Neural cell (in vitro differentiated cells): ENCODE data around the gene MRNIP. TPM values are rescaled to one million over a fixed set of nuclear protein-coding genes. Genes with fewer than 3 reads are reported as not detected.

Experiments used
- H2AFZ ChIP-seq: fragments of 200-600, 300-800 bp; sonication (generic), shearing (Covaris generic); 2 replicates; pipeline ENCODE4 v1.6.0; 2014; ENCODE audit warnings: low read depth, mild to moderate bottlenecking, antibody characterized with exemption, low read length, moderate library complexity
- H3F3A ChIP-seq: fragments of 200-600 bp; shearing (Covaris generic); 2 replicates; pipeline ENCODE4 v1.6.1; 2016; ENCODE audit warnings: mild to moderate bottlenecking, moderate library complexity, mixed read lengths, antibody characterized with exemption, low read length; ENCODE audit not compliant: insufficient read depth, poor library complexity, severe bottlenecking
- H3K27ac ChIP-seq: fragments of 200-600, 300-800 bp; sonication (generic), shearing (Covaris generic); 2 replicates; pipeline ENCODE4 v1.5.1; 2014; ENCODE audit warnings: mild to moderate bottlenecking, low read length, moderate library complexity
- H3K27me3 ChIP-seq: fragments of 300-800, 200-600 bp; sonication (generic), shearing (Covaris generic); 2 replicates; pipeline ENCODE4 v1.6.0; 2014; ENCODE audit warnings: mild to moderate bottlenecking, low read depth, low read length, moderate library complexity; ENCODE audit not compliant: insufficient read depth
- H3K36me3 ChIP-seq: fragments of 300-800, 200-600 bp; sonication (generic), shearing (Covaris generic); 2 replicates; pipeline ENCODE4 v1.5.1; 2014; ENCODE audit warnings: mild to moderate bottlenecking, antibody characterized with exemption, low read length, moderate library complexity; ENCODE audit not compliant: insufficient read depth
- H3K4me2 ChIP-seq: fragments of 300-800, 200-600 bp; sonication (generic), shearing (Covaris generic); 2 replicates; pipeline ENCODE4 v1.6.0; 2014; ENCODE audit warnings: mild to moderate bottlenecking, low read length
- H3K4me3 ChIP-seq: fragments of 300-800, 200-600 bp; sonication (generic), shearing (Covaris generic); 2 replicates; pipeline ENCODE4 v1.5.1; 2014; ENCODE audit warnings: mild to moderate bottlenecking, low read length, moderate library complexity
- H3K79me2 ChIP-seq: fragments of 200-600 bp; shearing (Covaris generic); replicated peaks from 2 replicates; pipeline ENCODE4 v1.6.0; 2014; ENCODE audit warnings: mild to moderate bottlenecking, low read length, moderate library complexity; ENCODE audit not compliant: insufficient read depth
- H3K9ac ChIP-seq: fragments of 300-800, 200-600 bp; sonication (generic), shearing (Covaris generic); 2 replicates; pipeline ENCODE4 v1.6.1; 2016; ENCODE audit warnings: mild to moderate bottlenecking, low read length, mixed read lengths
- H3K9me2 ChIP-seq: fragments of 200-600 bp; shearing (Covaris generic); 2 replicates; pipeline ENCODE4 v1.6.1; 2016; ENCODE audit warnings: mild to moderate bottlenecking, low read length, mixed read lengths; ENCODE audit not compliant: insufficient read depth
- H3K9me3 ChIP-seq: fragments of 200-600, 300-800 bp; sonication (generic), shearing (Covaris generic); 2 replicates; pipeline ENCODE4 v1.6.1; 2016; ENCODE audit warnings: mild to moderate bottlenecking, mixed run types, low read length, moderate library complexity, mixed read lengths
- H4K20me1 ChIP-seq: fragments of 200-600 bp; shearing (Covaris generic); 2 replicates; pipeline ENCODE4 v1.6.1; 2016; ENCODE audit warnings: mild to moderate bottlenecking, mixed run types; ENCODE audit not compliant: insufficient read depth
- CTCF ChIP-seq: fragments of 450-650 bp; IDR thresholded peaks from 2 replicates; pipeline ENCODE4 v1.5.1; 2014; ENCODE audit warnings: antibody characterized with exemption, mild to moderate bottlenecking, moderate library complexity; ENCODE audit not compliant: poor library complexity, severe bottlenecking
- EP300 ChIP-seq: fragments of 450-650 bp; conservative IDR thresholded peaks from 2 replicates; pipeline ENCODE4 v1.6.1; 2014; ENCODE audit warnings: antibody characterized with exemption, mild to moderate bottlenecking, moderate library complexity; ENCODE audit not compliant: poor library complexity, severe bottlenecking
- EZH2 ChIP-seq: fragments of 200-600, 300-800 bp; shearing (Covaris generic), sonication (generic); IDR thresholded peaks from 2 replicates; pipeline ENCODE4 v1.6.1; 2014; ENCODE audit warnings: antibody characterized with exemption, low read length, borderline replicate concordance, mild to moderate bottlenecking; ENCODE audit not compliant: insufficient read depth, poor library complexity, severe bottlenecking
- MXI1 ChIP-seq: fragments of 450-650 bp; conservative IDR thresholded peaks from 2 replicates; pipeline ENCODE4 v1.6.1; 2014; ENCODE audit warnings: antibody characterized with exemption, mild to moderate bottlenecking; ENCODE audit not compliant: poor library complexity, severe bottlenecking
- POLR2AphosphoS5 ChIP-seq: IDR thresholded peaks from 2 replicates; pipeline ENCODE4 v1.6.1; 2012
- RAD21 ChIP-seq: fragments of 450-650 bp; conservative IDR thresholded peaks from 2 replicates; pipeline ENCODE4 v1.6.1; 2014; ENCODE audit warnings: antibody characterized with exemption, mild to moderate bottlenecking, moderate library complexity
- REST ChIP-seq: IDR thresholded peaks from 2 replicates; pipeline ENCODE4 v1.6.1; 2012; ENCODE audit warnings: borderline replicate concordance
- SMC3 ChIP-seq: fragments of 450-650 bp; conservative IDR thresholded peaks from 2 replicates; pipeline ENCODE4 v1.6.1; 2014; ENCODE audit warnings: antibody characterized with exemption, mild to moderate bottlenecking, moderate library complexity; ENCODE audit not compliant: poor library complexity
- TAF1 ChIP-seq: IDR thresholded peaks from 2 replicates; pipeline ENCODE4 v1.6.1; 2012; ENCODE audit warnings: low read depth
- polyA plus RNA-seq: library from polyadenylated mRNA; depleted of rRNA; stranded (reverse); fragments of >200 nt; gene quantifications from 2 replicates; pipeline ENCODE4 v1.2.3, GENCODE V29; 2014

The MRNIP gene
- polyA plus RNA-seq, 1 donor from 2014 or later: 121 TPM

GRCh38 chr5:179874536-179875292 is 16.1 kb upstream of the MRNIP start:
- H4K20me1 ChIP-seq: no peaks in the 10 kb centered on the region
- no peak overlapping the region for H3K4me2 ChIP-seq
- H3K79me2 ChIP-seq: no peaks in the 10 kb centered on the region
- H3K9me3 ChIP-seq: no peaks in the 10 kb centered on the region
- no peak overlapping the region for H3K27ac ChIP-seq
- no peaks in the 10 kb centered on the region for H3K27me3 ChIP-seq
- H3K36me3 ChIP-seq: peaks cover under 1% of the 10 kb centered on the region
- no peaks in the 10 kb centered on the region for H3F3A ChIP-seq
- no peak overlapping the region for H3K4me3 ChIP-seq
- no peak overlapping the region for H3K9ac ChIP-seq
- TF ChIP-seq RAD21 (no peak), CTCF (no peak), TAF1 (no peak), POLR2AphosphoS5 (no peak), SMC3 (no peak), EZH2 (no peak), MXI1 (no peak), REST (no peak), EP300 (no peak)
- no peaks in the 10 kb centered on the region for H3K9me2 ChIP-seq
- no peak overlapping the region for H2AFZ ChIP-seq

GRCh38 chr5:179874136-179874535 is 15.5 kb upstream of the MRNIP start:
- no peak overlapping the region for H3K4me3 ChIP-seq
- no peak for TF ChIP-seq SMC3
- H3K79me2 ChIP-seq: no peaks in the 10 kb centered on the region
- H3K36me3 ChIP-seq: peaks cover 6% of the 10 kb centered on the region
- H3K27me3 ChIP-seq: no peaks in the 10 kb centered on the region
- no peak overlapping the region for H3K9ac ChIP-seq
- no peaks in the 10 kb centered on the region for H3F3A ChIP-seq
- no peak overlapping the region for H3K4me2 ChIP-seq
- no peak overlapping the region for H3K27ac ChIP-seq
- no peaks in the 10 kb centered on the region for H4K20me1 ChIP-seq
- no peak overlapping the region for H2AFZ ChIP-seq
- no peaks in the 10 kb centered on the region for H3K9me3 ChIP-seq
- H3K9me2 ChIP-seq: no peaks in the 10 kb centered on the region
